Raji (cell line): ENCODE measurements around the gene RGS3.

Experiments
- POLR2A ChIP-seq: IDR thresholded peaks from 2 replicates; pipeline ENCODE4 v1.6.1; 2011; ENCODE audit warnings: low read depth, low read length, control low read depth; ENCODE audit not compliant: insufficient read depth

The RGS3 gene

GRCh38 chr9:113476511-113476916 lies 13.0 kb downstream of the RGS3 start:
- no peak for TF ChIP-seq POLR2A

- no peak for TF ChIP-seq POLR2A
Observed at GRCh38 chr9:113477058-113477457, 13.5 kb downstream of the RGS3 start.

- no peak for TF ChIP-seq POLR2A
Observed at GRCh38 chr9:113477661-113478060, 14.1 kb downstream of the RGS3 start.

GRCh38 chr9:113479174-113479621 lies 15.7 kb downstream of the RGS3 start:
- no peak for TF ChIP-seq POLR2A

GRCh38 chr9:113480612-113481011 lies 17.1 kb downstream of the RGS3 start:
- no peak for TF ChIP-seq POLR2A

GRCh38 chr9:113481176-113481787 lies 17.8 kb downstream of the RGS3 start:
- no peak for TF ChIP-seq POLR2A

- TF ChIP-seq POLR2A: no peak
Observed at GRCh38 chr9:113482341-113482740, 18.8 kb downstream of the RGS3 start.

GRCh38 chr9:113482991-113483675 lies 19.6 kb downstream of the RGS3 start:
- TF ChIP-seq POLR2A: no peak

- TF ChIP-seq POLR2A: no peak
Observed at GRCh38 chr9:113483676-113484257, 20.2 kb downstream of the RGS3 start.

GRCh38 chr9:113484258-113484730 lies 20.8 kb downstream of the RGS3 start:
- no peak for TF ChIP-seq POLR2A

- TF ChIP-seq POLR2A: no peak
Observed at GRCh38 chr9:113485761-113486115, 22.2 kb downstream of the RGS3 start.

GRCh38 chr9:113486327-113486726 lies 22.8 kb downstream of the RGS3 start:
- TF ChIP-seq POLR2A: no peak

GRCh38 chr9:113488071-113488470 lies 24.5 kb downstream of the RGS3 start:
- no peak for TF ChIP-seq POLR2A

- TF ChIP-seq POLR2A: no peak
Observed at GRCh38 chr9:113488490-113488889, 25.0 kb downstream of the RGS3 start.

GRCh38 chr9:113492343-113493202 lies 29.0 kb downstream of the RGS3 start:
- TF ChIP-seq POLR2A: no peak
